ENCODE data around the gene PI16.

PI16 gene

GRCh38 chr6:36913082-36913481, 41.5 kb upstream of the PI16 start:
- H3K14ac ChIP-seq (ENCODE audit: low read length), result no peak overlapping the region
- no peak overlapping the region for H2BK5ac ChIP-seq (ENCODE audit: low read length)
- no peaks in the 10 kb centered on the region for H3K9me3 ChIP-seq (replicated peaks in 1 of 2; ENCODE audit: control insufficient read depth in 2 of 2, insufficient read depth in 1 of 2, low read depth in 1 of 2, low read length in 2 of 2)
- no peak overlapping the region for H2BK120ac ChIP-seq (ENCODE audit: low read depth, low read length)
- peaks cover 3 to 24% of the 10 kb centered on the region in 2 donors for H3K36me3 ChIP-seq (replicated peaks in 1 of 2; ENCODE audit: control insufficient read depth in 2 of 2, insufficient read depth in 2 of 2, low read length in 2 of 2)
- H3K4me2 ChIP-seq (ENCODE audit: insufficient read depth, low read length, poor library complexity, severe bottlenecking), result no peak overlapping the region
- H2BK12ac ChIP-seq (ENCODE audit: low read length), result no peak overlapping the region
- H3K4ac ChIP-seq (ENCODE audit: low read length), result no peak overlapping the region
- H2AFZ ChIP-seq (ENCODE audit: low read length), result no peak overlapping the region
- H4K8ac ChIP-seq (ENCODE audit: low read depth, low read length), result no peak overlapping the region
- H3K4me3 ChIP-seq (ENCODE audit: low read length in 2 of 2), result no peak overlapping the region
- DNase-seq (ENCODE audit: low spot score), result no peak
- H3K23ac ChIP-seq (ENCODE audit: low read depth, low read length, poor library complexity), result no peak overlapping the region
- no peak overlapping the region for H2BK15ac ChIP-seq (ENCODE audit: low read length)
- no peak overlapping the region for H3K27ac ChIP-seq (replicated peaks; ENCODE audit: low read length)
- H3K27me3 ChIP-seq (ENCODE audit: control insufficient read depth in 3 of 3, insufficient read depth in 3 of 3, low read depth in 1 of 3, low read length in 3 of 3), result no peaks in the 10 kb centered on the region
- no peak overlapping the region for H2AK5ac ChIP-seq (ENCODE audit: low read depth, low read length)
- no peak overlapping the region for H3K18ac ChIP-seq (ENCODE audit: low read length)
- H3K9ac ChIP-seq (ENCODE audit: low read depth, low read length, poor library complexity), result no peak overlapping the region
- no peaks in the 10 kb centered on the region for H3K79me1 ChIP-seq (ENCODE audit: low read depth, low read length)
- no CpG with 5 or more reads among the region's 4 CpGs for WGBS, 2 donors (ENCODE audit: extremely low coverage in 2 of 2, insufficient read length in 2 of 2, insufficient replicate concordance in 1 of 2)
- H4K91ac ChIP-seq (ENCODE audit: low read depth, low read length, poor library complexity), result no peak overlapping the region
- H3K4me1 ChIP-seq (ENCODE audit: control insufficient read depth in 2 of 2, insufficient read depth in 1 of 2, low read depth in 1 of 2, low read length in 2 of 2), result peaks cover 0 to 3% of the 10 kb centered on the region in 2 donors

- H3K27ac ChIP-seq (replicated peaks; ENCODE audit: low read length), result no peak overlapping the region
- H2AK5ac ChIP-seq (ENCODE audit: low read depth, low read length), result no peak overlapping the region
Measured at GRCh38 chr6:36914227-36914794, 40.2 kb upstream of the PI16 start.

GRCh38 chr6:36915599-36915998, 38.9 kb upstream of the PI16 start:
- H3K23ac ChIP-seq (ENCODE audit: low read depth, low read length, poor library complexity), result no peak overlapping the region
- H2AFZ ChIP-seq (ENCODE audit: low read length), result no peak overlapping the region
- H2BK12ac ChIP-seq (ENCODE audit: low read length), result no peak overlapping the region
- no peaks in the 10 kb centered on the region for H3K79me1 ChIP-seq (ENCODE audit: low read depth, low read length)
- H3K9me3 ChIP-seq (replicated peaks in 1 of 2; ENCODE audit: control insufficient read depth in 2 of 2, insufficient read depth in 1 of 2, low read depth in 1 of 2, low read length in 2 of 2), result no peaks in the 10 kb centered on the region
- no peaks in the 10 kb centered on the region for H3K4me1 ChIP-seq (ENCODE audit: control insufficient read depth in 2 of 2, insufficient read depth in 1 of 2, low read depth in 1 of 2, low read length in 2 of 2)
- H4K91ac ChIP-seq (ENCODE audit: low read depth, low read length, poor library complexity), result no peak overlapping the region
- H2BK5ac ChIP-seq (ENCODE audit: low read length), result no peak overlapping the region
- no peak overlapping the region for H3K18ac ChIP-seq (ENCODE audit: low read length)
- no peak overlapping the region for H3K14ac ChIP-seq (ENCODE audit: low read length)
- peaks cover 5 to 33% of the 10 kb centered on the region in 2 donors for H3K36me3 ChIP-seq (replicated peaks in 1 of 2; ENCODE audit: control insufficient read depth in 2 of 2, insufficient read depth in 2 of 2, low read length in 2 of 2)
- H2BK15ac ChIP-seq (ENCODE audit: low read length), result no peak overlapping the region
- H3K4ac ChIP-seq (ENCODE audit: low read length), result no peak overlapping the region
- H3K4me2 ChIP-seq (ENCODE audit: insufficient read depth, low read length, poor library complexity, severe bottlenecking), result no peak overlapping the region
- no peak overlapping the region for H3K9ac ChIP-seq (ENCODE audit: low read depth, low read length, poor library complexity)
- H3K27me3 ChIP-seq (ENCODE audit: control insufficient read depth in 3 of 3, insufficient read depth in 3 of 3, low read depth in 1 of 3, low read length in 3 of 3), result no peaks in the 10 kb centered on the region
- H2BK120ac ChIP-seq (ENCODE audit: low read depth, low read length), result no peak overlapping the region
- no CpG with 5 or more reads among the region's 4 CpGs for WGBS, 2 donors (ENCODE audit: extremely low coverage in 2 of 2, insufficient read length in 2 of 2, insufficient replicate concordance in 1 of 2)
- no peak overlapping the region for H3K4me3 ChIP-seq (ENCODE audit: low read length in 2 of 2)
- no peak for DNase-seq (ENCODE audit: low spot score)
- no peak overlapping the region for H4K8ac ChIP-seq (ENCODE audit: low read depth, low read length)
- H2AK5ac ChIP-seq (ENCODE audit: low read depth, low read length), result no peak overlapping the region
- H3K27ac ChIP-seq (replicated peaks; ENCODE audit: low read length), result no peak overlapping the region

More at GRCh38 chr6:36914227-36914794, 40.2 kb upstream of the PI16 start:
- Histone ChIP-seq H2BK15ac (ENCODE audit: low read length) (no peak overlapping the region), H3K27me3 (ENCODE audit: control insufficient read depth in 3 of 3, insufficient read depth in 3 of 3, low read depth in 1 of 3, low read length in 3 of 3) (no peaks in the 10 kb centered on the region), H3K23ac (ENCODE audit: low read depth, low read length, poor library complexity) (no peak overlapping the region), H3K4me2 (ENCODE audit: insufficient read depth, low read length, poor library complexity, severe bottlenecking) (no peak overlapping the region), H4K8ac (ENCODE audit: low read depth, low read length) (no peak overlapping the region), H3K18ac (ENCODE audit: low read length) (no peak overlapping the region), H3K4me3 (ENCODE audit: low read length in 2 of 2) (no peak overlapping the region), H3K79me1 (ENCODE audit: low read depth, low read length) (no peaks in the 10 kb centered on the region), H2BK5ac (ENCODE audit: low read length) (no peak overlapping the region), H3K4me1 (ENCODE audit: control insufficient read depth in 2 of 2, insufficient read depth in 1 of 2, low read depth in 1 of 2, low read length in 2 of 2) (no peaks in the 10 kb centered on the region), H2BK120ac (ENCODE audit: low read depth, low read length) (no peak overlapping the region), H3K9me3 (replicated peaks in 1 of 2; ENCODE audit: control insufficient read depth in 2 of 2, insufficient read depth in 1 of 2, low read depth in 1 of 2, low read length in 2 of 2) (no peaks in the 10 kb centered on the region), H3K36me3 (replicated peaks in 1 of 2; ENCODE audit: control insufficient read depth in 2 of 2, insufficient read depth in 2 of 2, low read length in 2 of 2) (peaks cover 5 to 24% of the 10 kb centered on the region in 2 donors), H4K91ac (ENCODE audit: low read depth, low read length, poor library complexity) (no peak overlapping the region), H3K14ac (ENCODE audit: low read length) (no peak overlapping the region), H2AFZ (ENCODE audit: low read length) (no peak overlapping the region), H3K9ac (ENCODE audit: low read depth, low read length, poor library complexity) (no peak overlapping the region), H2BK12ac (ENCODE audit: low read length) (no peak overlapping the region), H3K4ac (ENCODE audit: low read length) (no peak overlapping the region)
- DNase-seq (ENCODE audit: low spot score), result no peak
- no CpG with 5 or more reads among the region's 10 CpGs for WGBS, 2 donors (ENCODE audit: extremely low coverage in 2 of 2, insufficient read length in 2 of 2, insufficient replicate concordance in 1 of 2)

GRCh38 chr6:36916126-36916525, 38.4 kb upstream of the PI16 start:
- no peak overlapping the region for H4K8ac ChIP-seq (ENCODE audit: low read depth, low read length)
- no peak overlapping the region for H3K18ac ChIP-seq (ENCODE audit: low read length)
- no peaks in the 10 kb centered on the region for H3K9me3 ChIP-seq (replicated peaks in 1 of 2; ENCODE audit: control insufficient read depth in 2 of 2, insufficient read depth in 1 of 2, low read depth in 1 of 2, low read length in 2 of 2)
- no peak overlapping the region for H3K4ac ChIP-seq (ENCODE audit: low read length)
- H4K91ac ChIP-seq (ENCODE audit: low read depth, low read length, poor library complexity), result no peak overlapping the region
- no peak overlapping the region for H3K4me2 ChIP-seq (ENCODE audit: insufficient read depth, low read length, poor library complexity, severe bottlenecking)
- H3K9ac ChIP-seq (ENCODE audit: low read depth, low read length, poor library complexity), result no peak overlapping the region
- no peak overlapping the region for H2BK15ac ChIP-seq (ENCODE audit: low read length)
- H3K4me3 ChIP-seq (ENCODE audit: low read length in 2 of 2), result no peak overlapping the region
- no peak overlapping the region for H2AFZ ChIP-seq (ENCODE audit: low read length)
- H3K79me1 ChIP-seq (ENCODE audit: low read depth, low read length), result no peaks in the 10 kb centered on the region
- no peak overlapping the region for H2BK12ac ChIP-seq (ENCODE audit: low read length)
- H2BK5ac ChIP-seq (ENCODE audit: low read length), result no peak overlapping the region
- H3K27me3 ChIP-seq (ENCODE audit: control insufficient read depth in 3 of 3, insufficient read depth in 3 of 3, low read depth in 1 of 3, low read length in 3 of 3), result no peaks in the 10 kb centered on the region
- peaks cover 5 to 33% of the 10 kb centered on the region in 2 donors for H3K36me3 ChIP-seq (replicated peaks in 1 of 2; ENCODE audit: control insufficient read depth in 2 of 2, insufficient read depth in 2 of 2, low read length in 2 of 2)
- H2BK120ac ChIP-seq (ENCODE audit: low read depth, low read length), result no peak overlapping the region
- H3K4me1 ChIP-seq (ENCODE audit: control insufficient read depth in 2 of 2, insufficient read depth in 1 of 2, low read depth in 1 of 2, low read length in 2 of 2), result peaks cover 0 to 2% of the 10 kb centered on the region in 2 donors
- no peak overlapping the region for H3K23ac ChIP-seq (ENCODE audit: low read depth, low read length, poor library complexity)
- no peak overlapping the region for H3K14ac ChIP-seq (ENCODE audit: low read length)
- no CpG with 5 or more reads among the region's 2 CpGs for WGBS, 2 donors (ENCODE audit: extremely low coverage in 2 of 2, insufficient read length in 2 of 2, insufficient replicate concordance in 1 of 2)
- H3K27ac ChIP-seq (replicated peaks; ENCODE audit: low read length), result no peak overlapping the region
- H2AK5ac ChIP-seq (ENCODE audit: low read depth, low read length), result no peak overlapping the region
- no peak for DNase-seq (ENCODE audit: low spot score)

Data from neuronal stem cell (in vitro differentiated cells).